ENCODE data around the gene DPP4.

Gene DPP4

DNA sequence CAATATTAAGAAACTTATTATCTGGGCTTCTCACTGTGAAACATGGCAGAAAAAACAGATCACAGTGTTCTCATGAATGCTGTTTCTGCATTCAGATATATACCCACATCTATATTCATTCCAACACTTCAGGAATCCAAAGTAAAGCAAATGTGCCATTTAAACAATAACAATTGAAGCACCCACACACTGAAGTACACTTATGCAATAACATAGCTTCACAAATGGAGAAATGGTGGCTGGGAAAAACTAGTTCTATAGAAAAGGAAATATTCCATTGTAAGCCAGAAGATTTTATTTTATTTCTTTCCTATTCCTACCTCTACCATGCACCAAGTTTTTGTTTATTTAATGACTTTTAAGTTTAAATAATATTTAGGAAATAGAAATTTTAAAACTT, 111.9 kb downstream of the DPP4 start:
- no peaks in the 10 kb centered on the region for H3K4me1 ChIP-seq (ENCODE audit: control insufficient read depth in 1 of 2, insufficient read depth in 2 of 2, low read length in 2 of 2)
- H3K79me1 ChIP-seq (ENCODE audit: low read length) = no peaks in the 10 kb centered on the region
- no peak overlapping the region for H3K4me2 ChIP-seq (ENCODE audit: low read length)
- H3K4ac ChIP-seq (ENCODE audit: low read depth, low read length) = no peak overlapping the region
- no peak overlapping the region for H3K4me3 ChIP-seq (ENCODE audit: low read depth, low read length)
- DNase-seq = no peak
- H4K91ac ChIP-seq (ENCODE audit: low read depth, low read length) = no peak overlapping the region
- no peaks in the 10 kb centered on the region for H3K27me3 ChIP-seq (ENCODE audit: insufficient read depth, low read length)
- H3K18ac ChIP-seq (ENCODE audit: low read length) = no peak overlapping the region
- no peaks in the 10 kb centered on the region for H3K9me3 ChIP-seq (ENCODE audit: insufficient read depth, low read depth, low read length)
- H3K79me2 ChIP-seq (ENCODE audit: control insufficient read depth, insufficient read depth, low read length, poor library complexity) = no peaks in the 10 kb centered on the region
- no peak overlapping the region for H3K9ac ChIP-seq (ENCODE audit: low read length)
- no peak overlapping the region for H2BK5ac ChIP-seq (ENCODE audit: low read depth, low read length, poor library complexity)
- H4K12ac ChIP-seq (ENCODE audit: low read depth, low read length) = no peak overlapping the region
- no peaks in the 10 kb centered on the region for H3K36me3 ChIP-seq (ENCODE audit: control insufficient read depth in 1 of 2, insufficient read depth in 2 of 2, low read length in 2 of 2)
- H2AK5ac ChIP-seq (ENCODE audit: low read length) = no peak overlapping the region
- no peak overlapping the region for H2AFZ ChIP-seq (ENCODE audit: insufficient read depth, low read length, poor library complexity)
- no peak overlapping the region for H4K8ac ChIP-seq (ENCODE audit: low read depth, low read length)
- no peak overlapping the region for H3K23ac ChIP-seq (ENCODE audit: low read length)
- no peak overlapping the region for H3K27ac ChIP-seq (ENCODE audit: low read depth, low read length)
- no peak overlapping the region for H3K14ac ChIP-seq (ENCODE audit: low read length)
- no peak overlapping the region for H2BK120ac ChIP-seq (ENCODE audit: insufficient read depth, low read length, poor library complexity)
- no peak overlapping the region for H2BK12ac ChIP-seq (ENCODE audit: low read length)

DNA sequence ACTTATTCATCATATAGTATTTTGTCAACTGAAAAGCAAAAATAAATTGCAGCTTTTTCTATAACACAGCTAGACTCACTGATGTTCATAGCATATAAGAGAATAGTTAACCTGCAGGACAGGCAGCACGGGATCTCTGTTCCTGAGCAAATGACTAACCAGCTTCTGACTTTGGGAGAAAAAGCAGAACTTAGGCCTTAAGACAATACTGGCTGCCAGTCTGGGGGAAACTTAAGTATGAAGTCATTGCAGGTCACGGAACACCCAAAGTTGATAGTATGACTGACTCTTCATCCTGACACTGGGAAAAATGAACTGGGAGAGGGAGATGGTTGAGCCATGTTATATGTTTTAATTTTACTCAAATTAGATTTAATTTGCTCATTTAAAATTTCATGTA, 113.0 kb downstream of the DPP4 start:
- Histone ChIP-seq H3K27me3 (ENCODE audit: insufficient read depth, low read length) (no peaks in the 10 kb centered on the region), H3K4me3 (ENCODE audit: low read depth, low read length) (no peak overlapping the region), H3K79me1 (ENCODE audit: low read length) (no peaks in the 10 kb centered on the region), H3K18ac (ENCODE audit: low read length) (no peak overlapping the region), H3K27ac (ENCODE audit: low read depth, low read length) (no peak overlapping the region), H4K91ac (ENCODE audit: low read depth, low read length) (no peak overlapping the region), H3K14ac (ENCODE audit: low read length) (no peak overlapping the region), H3K9me3 (ENCODE audit: insufficient read depth, low read depth, low read length) (no peaks in the 10 kb centered on the region), H2BK5ac (ENCODE audit: low read depth, low read length, poor library complexity) (no peak overlapping the region), H2AK5ac (ENCODE audit: low read length) (no peak overlapping the region), H3K23ac (ENCODE audit: low read length) (no peak overlapping the region), H3K4me1 (ENCODE audit: control insufficient read depth in 1 of 2, insufficient read depth in 2 of 2, low read length in 2 of 2) (no peaks in the 10 kb centered on the region), H2BK12ac (ENCODE audit: low read length) (no peak overlapping the region), H3K36me3 (ENCODE audit: control insufficient read depth in 1 of 2, insufficient read depth in 2 of 2, low read length in 2 of 2) (no peaks in the 10 kb centered on the region), H2BK120ac (ENCODE audit: insufficient read depth, low read length, poor library complexity) (no peak overlapping the region), H3K4me2 (ENCODE audit: low read length) (no peak overlapping the region), H4K8ac (ENCODE audit: low read depth, low read length) (no peak overlapping the region), H4K12ac (ENCODE audit: low read depth, low read length) (no peak overlapping the region), H3K79me2 (ENCODE audit: control insufficient read depth, insufficient read depth, low read length, poor library complexity) (no peaks in the 10 kb centered on the region), H3K4ac (ENCODE audit: low read depth, low read length) (no peak overlapping the region), H3K9ac (ENCODE audit: low read length) (no peak overlapping the region), H2AFZ (ENCODE audit: insufficient read depth, low read length, poor library complexity) (no peak overlapping the region)
- peak; percentile 2 to 26 for DNase-seq
- WGBS (ENCODE audit: extremely low coverage, insufficient coverage, insufficient read length) = no CpG with 5 or more reads among the region's 2 CpGs

DNA sequence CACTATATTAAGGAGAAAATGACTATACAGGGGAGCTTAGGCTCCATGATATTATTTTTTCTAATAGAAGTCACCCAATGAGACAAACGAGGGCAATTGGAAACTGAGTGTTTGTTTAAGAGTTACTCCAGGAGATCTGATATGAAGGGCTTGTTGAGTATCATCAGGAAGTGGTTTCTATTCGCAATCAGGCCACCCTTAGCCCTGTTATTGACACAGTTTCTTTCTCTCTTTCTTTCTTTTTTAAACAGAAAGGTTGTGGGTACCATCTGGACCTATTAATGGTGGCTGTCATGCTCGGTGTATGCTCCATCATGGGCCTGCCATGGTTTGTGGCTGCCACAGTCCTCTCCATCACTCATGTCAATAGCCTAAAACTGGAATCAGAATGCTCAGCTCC, 117.3 kb downstream of the DPP4 start:
- Histone ChIP-seq H4K12ac (ENCODE audit: low read depth, low read length) (no peak overlapping the region), H3K14ac (ENCODE audit: low read length) (no peak overlapping the region), H3K4me3 (ENCODE audit: low read depth, low read length) (no peak overlapping the region), H4K8ac (ENCODE audit: low read depth, low read length) (no peak overlapping the region), H2AK5ac (ENCODE audit: low read length) (no peak overlapping the region), H3K9ac (ENCODE audit: low read length) (no peak overlapping the region), H3K4ac (ENCODE audit: low read depth, low read length) (no peak overlapping the region), H3K36me3 (ENCODE audit: control insufficient read depth in 1 of 2, insufficient read depth in 2 of 2, low read length in 2 of 2) (no peaks in the 10 kb centered on the region), H3K79me2 (ENCODE audit: control insufficient read depth, insufficient read depth, low read length, poor library complexity) (no peaks in the 10 kb centered on the region), H3K4me2 (ENCODE audit: low read length) (no peak overlapping the region), H2AFZ (ENCODE audit: insufficient read depth, low read length, poor library complexity) (no peak overlapping the region), H3K9me3 (ENCODE audit: insufficient read depth, low read depth, low read length) (no peaks in the 10 kb centered on the region), H2BK120ac (ENCODE audit: insufficient read depth, low read length, poor library complexity) (no peak overlapping the region), H3K4me1 (ENCODE audit: control insufficient read depth in 1 of 2, insufficient read depth in 2 of 2, low read length in 2 of 2) (no peaks in the 10 kb centered on the region), H2BK12ac (ENCODE audit: low read length) (no peak overlapping the region), H3K18ac (ENCODE audit: low read length) (no peak overlapping the region), H2BK5ac (ENCODE audit: low read depth, low read length, poor library complexity) (no peak overlapping the region), H3K23ac (ENCODE audit: low read length) (no peak overlapping the region), H3K27me3 (ENCODE audit: insufficient read depth, low read length) (no peaks in the 10 kb centered on the region), H4K91ac (ENCODE audit: low read depth, low read length) (no peak overlapping the region), H3K27ac (ENCODE audit: low read depth, low read length) (no peak overlapping the region), H3K79me1 (ENCODE audit: low read length) (no peaks in the 10 kb centered on the region)
- no CpG with 5 or more reads among the region's 3 CpGs for WGBS (ENCODE audit: extremely low coverage, insufficient coverage, insufficient read length)
- no peak for DNase-seq

DNA sequence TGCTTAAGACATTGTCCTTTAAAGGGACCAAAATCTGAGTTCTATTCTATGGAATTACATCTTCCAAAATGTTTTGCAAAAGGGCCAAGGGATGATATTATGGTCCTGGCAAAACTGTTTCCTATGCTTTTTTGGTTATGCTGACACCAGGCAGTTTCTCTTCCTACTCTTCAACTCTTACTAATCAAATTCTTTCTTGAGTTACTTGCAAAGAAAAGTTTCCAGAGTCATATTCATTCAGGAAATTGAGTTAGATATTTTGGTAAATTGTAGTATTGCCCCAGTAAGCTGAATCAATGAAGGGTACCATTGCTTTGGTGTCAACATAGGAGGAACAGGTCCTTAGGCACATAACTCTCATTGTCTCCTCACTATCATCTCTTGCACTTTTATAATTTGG, 118.8 kb downstream of the DPP4 start:
- H3K4me2 ChIP-seq (ENCODE audit: low read length) = no peak overlapping the region
- H3K4me1 ChIP-seq (ENCODE audit: control insufficient read depth in 1 of 2, insufficient read depth in 2 of 2, low read length in 2 of 2) = no peaks in the 10 kb centered on the region
- H3K4me3 ChIP-seq (ENCODE audit: low read depth, low read length) = no peak overlapping the region

DNA sequence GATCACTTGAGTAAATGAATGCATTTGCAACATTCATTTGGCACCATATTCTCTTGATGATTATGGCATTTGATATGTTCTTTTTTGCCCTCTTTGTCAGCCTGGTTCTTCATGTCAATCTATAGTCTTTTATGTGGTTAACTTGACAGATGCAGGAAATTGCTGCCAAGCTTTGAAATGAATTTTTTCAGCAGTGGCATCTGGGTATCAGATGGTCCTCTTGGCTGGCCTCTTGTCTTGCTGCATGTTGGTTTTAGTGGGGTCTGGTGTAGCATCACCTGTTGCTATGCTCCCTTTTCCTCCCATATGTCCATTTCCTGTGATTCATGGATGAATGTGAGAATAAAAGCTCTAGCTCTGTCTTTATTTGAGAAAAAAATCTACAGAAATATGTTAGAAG, 119.9 kb downstream of the DPP4 start:
- H3K9me3 ChIP-seq (ENCODE audit: insufficient read depth, low read depth, low read length) = no peaks in the 10 kb centered on the region
- H3K36me3 ChIP-seq (ENCODE audit: control insufficient read depth in 1 of 2, insufficient read depth in 2 of 2, low read length in 2 of 2) = no peaks in the 10 kb centered on the region
- DNase-seq = no peak
- H2BK120ac ChIP-seq (ENCODE audit: insufficient read depth, low read length, poor library complexity) = no peak overlapping the region
- H3K27me3 ChIP-seq (ENCODE audit: insufficient read depth, low read length) = no peaks in the 10 kb centered on the region
- no peak overlapping the region for H4K8ac ChIP-seq (ENCODE audit: low read depth, low read length)
- H3K23ac ChIP-seq (ENCODE audit: low read length) = no peak overlapping the region
- no peak overlapping the region for H3K4me3 ChIP-seq (ENCODE audit: low read depth, low read length)
- H3K18ac ChIP-seq (ENCODE audit: low read length) = no peak overlapping the region
- no peaks in the 10 kb centered on the region for H3K79me2 ChIP-seq (ENCODE audit: control insufficient read depth, insufficient read depth, low read length, poor library complexity)
- no peak overlapping the region for H3K14ac ChIP-seq (ENCODE audit: low read length)
- H2AFZ ChIP-seq (ENCODE audit: insufficient read depth, low read length, poor library complexity) = no peak overlapping the region
- no peak overlapping the region for H2BK5ac ChIP-seq (ENCODE audit: low read depth, low read length, poor library complexity)
- H2AK5ac ChIP-seq (ENCODE audit: low read length) = no peak overlapping the region
- H4K12ac ChIP-seq (ENCODE audit: low read depth, low read length) = no peak overlapping the region
- H3K4me2 ChIP-seq (ENCODE audit: low read length) = no peak overlapping the region
- H3K9ac ChIP-seq (ENCODE audit: low read length) = no peak overlapping the region
- no peak overlapping the region for H4K91ac ChIP-seq (ENCODE audit: low read depth, low read length)
- no peak overlapping the region for H3K27ac ChIP-seq (ENCODE audit: low read depth, low read length)
- H2BK12ac ChIP-seq (ENCODE audit: low read length) = no peak overlapping the region
- H3K4me1 ChIP-seq (ENCODE audit: control insufficient read depth in 1 of 2, insufficient read depth in 2 of 2, low read length in 2 of 2) = no peaks in the 10 kb centered on the region
- H3K4ac ChIP-seq (ENCODE audit: low read depth, low read length) = no peak overlapping the region
- no peaks in the 10 kb centered on the region for H3K79me1 ChIP-seq (ENCODE audit: low read length)

More for the DNA sequence above, 118.8 kb downstream of the DPP4 start:
- Histone ChIP-seq H2AK5ac (ENCODE audit: low read length) (no peak overlapping the region), H3K36me3 (ENCODE audit: control insufficient read depth in 1 of 2, insufficient read depth in 2 of 2, low read length in 2 of 2) (no peaks in the 10 kb centered on the region), H3K27me3 (ENCODE audit: insufficient read depth, low read length) (no peaks in the 10 kb centered on the region), H3K18ac (ENCODE audit: low read length) (no peak overlapping the region), H3K9ac (ENCODE audit: low read length) (no peak overlapping the region), H4K12ac (ENCODE audit: low read depth, low read length) (no peak overlapping the region), H3K9me3 (ENCODE audit: insufficient read depth, low read depth, low read length) (no peaks in the 10 kb centered on the region), H3K79me1 (ENCODE audit: low read length) (no peaks in the 10 kb centered on the region), H2AFZ (ENCODE audit: insufficient read depth, low read length, poor library complexity) (no peak overlapping the region), H3K14ac (ENCODE audit: low read length) (no peak overlapping the region), H4K91ac (ENCODE audit: low read depth, low read length) (no peak overlapping the region), H3K79me2 (ENCODE audit: control insufficient read depth, insufficient read depth, low read length, poor library complexity) (no peaks in the 10 kb centered on the region), H3K27ac (ENCODE audit: low read depth, low read length) (no peak overlapping the region), H2BK120ac (ENCODE audit: insufficient read depth, low read length, poor library complexity) (no peak overlapping the region), H3K4ac (ENCODE audit: low read depth, low read length) (no peak overlapping the region), H2BK12ac (ENCODE audit: low read length) (no peak overlapping the region), H2BK5ac (ENCODE audit: low read depth, low read length, poor library complexity) (no peak overlapping the region), H3K23ac (ENCODE audit: low read length) (no peak overlapping the region), H4K8ac (ENCODE audit: low read depth, low read length) (no peak overlapping the region)
- DNase-seq = no peak
